Upper lobe of right lung (tissue), 1 donor: ENCODE data around the gene CAMTA1. TPM values are rescaled to one million over a fixed set of nuclear protein-coding genes. Genes with fewer than 3 reads are reported as not detected.
A peak's percentile ranks its signal among the peaks of the same experiment; 100 is the strongest.

Experiments used
- ATAC-seq: fragments of 200-7000 bp; cut with Tn5 transposase; one replicate; pipeline ENCODE4 v1.9.1; 2020; ENCODE audit warnings: mild to moderate bottlenecking, moderate library complexity
- DNase-seq: peaks from one replicate; pipeline ENCODE4 v3.0.0-alpha.2; 2020
- H3K27ac ChIP-seq: fragments of 200-600 bp; one replicate; pipeline ENCODE4 v1.8.0; 2022
- H3K27me3 ChIP-seq: fragments of 200-600 bp; one replicate; pipeline ENCODE4 v1.8.0; 2022; ENCODE audit warnings: mild to moderate bottlenecking
- H3K36me3 ChIP-seq: fragments of 200-600 bp; one replicate; pipeline ENCODE4 v1.8.0; 2022
- H3K4me1 ChIP-seq: fragments of 200-600 bp; one replicate; pipeline ENCODE4 v1.8.0; 2022
- H3K4me3 ChIP-seq: fragments of 200-600 bp; one replicate; pipeline ENCODE4 v1.8.0; 2022; ENCODE audit warnings: mild to moderate bottlenecking
- H3K9me3 ChIP-seq: fragments of 200-600 bp; one replicate; pipeline ENCODE4 v1.8.0; 2022
- intact Hi-C: fragments of 100-400 bp; cut with DNase I; formaldehyde crosslinking; loops from one replicate; pipeline ENCODE4 v1.11.0; 2022
- total RNA-seq: library from RNA; stranded (reverse); fragmentation: NEBNext Ultra II Directional; extraction: Animal tissue kit (Norgen Biotek cat#: 25700); gene quantifications from one replicate; pipeline ENCODE4 v1.2.1, GENCODE V29; 2021
- TF ChIP-seq, protein P1 (sequence below): fragments of 200-600 bp; IDR thresholded peaks from one replicate; pipeline ENCODE4 v1.8.0; 2022; ENCODE audit warnings: antibody characterized with exemption
- donor health status: DM: no; HTN: yes; CAD: no; lungs with severe emphysema.

CAMTA1 gene
- total RNA-seq, 1 donor from 2014 or later: 63.4 TPM

DNA sequence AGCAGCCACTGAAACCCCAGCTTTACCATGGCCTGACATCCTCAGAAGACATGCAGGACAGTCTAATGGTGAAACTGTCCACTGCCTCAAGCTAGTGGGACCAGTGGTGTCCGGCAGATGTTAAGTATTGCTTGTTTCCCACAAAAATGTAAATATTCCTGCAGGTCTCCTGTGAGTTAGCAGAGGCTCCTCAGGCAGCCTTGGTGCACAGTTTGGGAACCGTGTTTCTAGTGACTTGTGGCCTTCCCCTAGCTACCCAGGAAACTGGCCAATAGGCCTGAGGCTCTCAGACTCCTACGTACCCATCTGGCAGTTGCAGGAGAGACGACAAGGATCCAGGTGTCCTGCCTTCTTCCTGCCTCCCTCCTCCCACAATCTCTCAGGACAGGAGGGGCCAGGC, 142.4 kb downstream of the CAMTA1 start:
- Histone ChIP-seq H3K27me3 (no peaks in the 10 kb centered on the region), H3K9me3 (no peaks in the 10 kb centered on the region), H3K4me3 (no peak overlapping the region), H3K4me1 (no peaks in the 10 kb centered on the region), H3K27ac (no peak overlapping the region), H3K36me3 (no peaks in the 10 kb centered on the region)
- peak; percentile 30 for DNase-seq
- TF ChIP-seq, protein P1, sequence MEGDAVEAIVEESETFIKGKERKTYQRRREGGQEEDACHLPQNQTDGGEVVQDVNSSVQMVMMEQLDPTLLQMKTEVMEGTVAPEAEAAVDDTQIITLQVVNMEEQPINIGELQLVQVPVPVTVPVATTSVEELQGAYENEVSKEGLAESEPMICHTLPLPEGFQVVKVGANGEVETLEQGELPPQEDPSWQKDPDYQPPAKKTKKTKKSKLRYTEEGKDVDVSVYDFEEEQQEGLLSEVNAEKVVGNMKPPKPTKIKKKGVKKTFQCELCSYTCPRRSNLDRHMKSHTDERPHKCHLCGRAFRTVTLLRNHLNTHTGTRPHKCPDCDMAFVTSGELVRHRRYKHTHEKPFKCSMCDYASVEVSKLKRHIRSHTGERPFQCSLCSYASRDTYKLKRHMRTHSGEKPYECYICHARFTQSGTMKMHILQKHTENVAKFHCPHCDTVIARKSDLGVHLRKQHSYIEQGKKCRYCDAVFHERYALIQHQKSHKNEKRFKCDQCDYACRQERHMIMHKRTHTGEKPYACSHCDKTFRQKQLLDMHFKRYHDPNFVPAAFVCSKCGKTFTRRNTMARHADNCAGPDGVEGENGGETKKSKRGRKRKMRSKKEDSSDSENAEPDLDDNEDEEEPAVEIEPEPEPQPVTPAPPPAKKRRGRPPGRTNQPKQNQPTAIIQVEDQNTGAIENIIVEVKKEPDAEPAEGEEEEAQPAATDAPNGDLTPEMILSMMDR: no peak
- no peak for ATAC-seq
- intact Hi-C loops: no loop called here

GRCh38 chr1:6928106-6928885, 143.0 kb downstream of the CAMTA1 start:
- Histone ChIP-seq H3K4me1 (no peaks in the 10 kb centered on the region), H3K27me3 (no peaks in the 10 kb centered on the region), H3K9me3 (no peaks in the 10 kb centered on the region), H3K36me3 (no peaks in the 10 kb centered on the region), H3K4me3 (no peak overlapping the region), H3K27ac (no peak overlapping the region)
- ATAC-seq: no peak
- intact Hi-C loops: no loop called here
- no peak for DNase-seq
- TF ChIP-seq, protein P1: no peak

DNA sequence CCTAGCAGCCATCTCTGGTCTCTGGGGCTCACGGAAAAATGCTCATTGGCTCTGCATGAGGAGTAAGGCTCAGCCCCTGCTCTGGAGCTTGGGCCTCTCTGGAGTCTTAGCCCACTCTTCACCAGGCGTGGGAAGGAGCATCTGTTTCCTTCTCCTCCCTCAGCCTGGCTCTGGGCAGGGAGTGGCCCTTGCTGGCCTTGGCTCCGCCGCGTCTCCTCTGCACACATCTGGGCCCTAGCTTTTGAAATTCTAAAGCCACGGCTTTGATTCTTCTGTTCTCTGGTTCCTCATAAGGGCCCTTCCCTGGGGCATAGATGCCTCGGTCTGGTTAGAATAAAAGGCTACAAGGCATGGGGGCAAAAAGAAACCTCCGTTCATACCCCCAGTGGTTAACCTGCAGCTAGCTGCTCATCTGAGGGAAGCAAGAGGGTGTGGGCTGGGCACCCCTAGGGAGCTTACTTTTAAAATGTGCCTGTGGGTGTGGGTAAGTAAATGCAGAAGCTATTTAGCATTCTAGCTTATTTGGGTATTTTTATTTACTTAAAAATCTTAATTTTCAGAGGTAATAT, 145.6 kb downstream of the CAMTA1 start:
- H3K9me3 ChIP-seq: no peaks in the 10 kb centered on the region
- H3K4me1 ChIP-seq: no peaks in the 10 kb centered on the region
- peaks cover 4% of the 10 kb centered on the region for H3K27me3 ChIP-seq
- ATAC-seq (no peak), DNase-seq (no peak)
- H3K27ac ChIP-seq: no peak overlapping the region
- H3K4me3 ChIP-seq: no peak overlapping the region
- TF ChIP-seq, protein P1: no peak
- H3K36me3 ChIP-seq: no peaks in the 10 kb centered on the region
- intact Hi-C loops: no loop called here

DNA sequence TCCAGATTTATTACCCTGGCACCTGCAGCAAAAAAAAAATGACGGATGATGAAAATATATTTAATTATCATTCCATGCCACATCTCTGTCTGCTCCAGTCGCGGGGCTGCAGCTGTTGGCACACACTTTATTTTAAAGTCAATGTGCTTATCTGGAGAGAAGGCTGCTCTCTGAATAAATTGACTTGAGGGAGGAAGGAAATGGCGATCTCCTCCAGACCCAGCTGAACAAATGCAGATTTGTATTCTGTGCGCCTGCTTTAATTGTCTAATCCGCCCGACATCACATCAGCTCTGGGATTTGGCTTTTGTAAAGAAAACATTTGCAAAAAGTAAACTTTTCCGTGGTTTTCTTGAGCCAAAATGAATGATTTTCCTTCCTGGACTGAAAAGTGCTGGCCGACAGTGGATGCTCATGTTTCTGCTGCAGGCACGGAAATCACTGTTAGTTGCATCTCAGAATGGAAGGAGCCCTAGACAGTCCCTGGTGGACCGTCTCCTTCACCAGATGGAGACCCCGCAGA, 150.2 kb downstream of the CAMTA1 start:
- intact Hi-C loops: no loop called here
- DNase-seq (no peak), ATAC-seq (no peak)
- TF ChIP-seq, protein P1: no peak
- Histone ChIP-seq H3K36me3 (no peaks in the 10 kb centered on the region), H3K27me3 (peaks cover 11% of the 10 kb centered on the region), H3K9me3 (no peaks in the 10 kb centered on the region), H3K4me3 (no peak overlapping the region), H3K4me1 (no peaks in the 10 kb centered on the region), H3K27ac (no peak overlapping the region)

- intact Hi-C loops: no loop called here
- H3K27ac ChIP-seq: no peak overlapping the region
- no peaks in the 10 kb centered on the region for H3K9me3 ChIP-seq
- H3K4me1 ChIP-seq: no peaks in the 10 kb centered on the region
- TF ChIP-seq, protein P1: no peak
- H3K36me3 ChIP-seq: no peaks in the 10 kb centered on the region
- H3K4me3 ChIP-seq: no peak overlapping the region
- ATAC-seq (no peak), DNase-seq (no peak)
- H3K27me3 ChIP-seq: peaks cover 11% of the 10 kb centered on the region
Observed at GRCh38 chr1:6935911-6936690, 150.8 kb downstream of the CAMTA1 start.
